Panc1 (cell line): ENCODE data around the gene TPRA1. TPM values are rescaled to one million over a fixed set of nuclear protein-coding genes. Genes with fewer than 3 reads are reported as not detected.

Source experiments
- ATAC-seq: fragments of 200-7000 bp; cut with Tn5 transposase; 2 replicates; pipeline ENCODE4 v1.9.1; 2020; ENCODE audit warnings: mild to moderate bottlenecking, moderate library complexity
- BruUV-seq: library from RNA; stranded (reverse); fragments of 400-500 nt; replicated peaks from 2 replicates; lab custom pipeline; 2021; lab: Mats Ljungman, UMichigan
- CTCF ChIA-PET: fragments of 300-600 bp; sonication (Branson Sonifier 250); formaldehyde crosslinking; loops from one replicate; lab custom pipeline; 2022; ENCODE audit warnings: antibody characterized with exemption; lab: Charles Lee
- POLR2A ChIA-PET: fragments of 300-600 bp; sonication (Branson Sonifier 250); formaldehyde crosslinking; loops from one replicate; lab custom pipeline; 2022; ENCODE audit warnings: antibody characterized with exemption; lab: Charles Lee
- DNase-seq: peaks from one replicate; pipeline ENCODE4 v3.0.0-alpha.2; 2010; ENCODE audit warnings: low read depth, low spot score
- H3K27ac ChIP-seq: 2 replicates; pipeline ENCODE4 v1.5.1; 2011; ENCODE audit warnings: mild to moderate bottlenecking, low read length, inconsistent platforms
- H3K27me3 ChIP-seq: fragments of 200-500 bp; sonication (Bioruptor generic); 2 replicates; pipeline ENCODE4 v1.6.0; 2014; ENCODE audit warnings: low read length, inconsistent platforms; ENCODE audit not compliant: control insufficient read depth, insufficient read depth
- H3K36me3 ChIP-seq: fragments of 200-500 bp; sonication (Bioruptor generic); 2 replicates; pipeline ENCODE4 v1.5.1; 2014; ENCODE audit warnings: inconsistent platforms, mild to moderate bottlenecking, low read length, moderate library complexity; ENCODE audit not compliant: control insufficient read depth, insufficient read depth
- H3K4me1 ChIP-seq: 2 replicates; pipeline ENCODE4 v1.5.1; 2011; ENCODE audit warnings: inconsistent platforms, mild to moderate bottlenecking, low read length, moderate library complexity; ENCODE audit not compliant: control insufficient read depth, insufficient read depth
- H3K4me3 ChIP-seq, 2 experiments: 2 replicates each; pipeline ENCODE4 v1.5.1; 2011 to 2012; ENCODE audit warnings: low read depth in 2 of 2, low read length in 2 of 2, mild to moderate bottlenecking in 2 of 2, inconsistent platforms in 1 of 2, moderate library complexity in 1 of 2
- H3K9me3 ChIP-seq: fragments of 200-500 bp; sonication (Bioruptor generic); 2 replicates; pipeline ENCODE4 v1.5.1; 2014; ENCODE audit warnings: low read depth, mild to moderate bottlenecking, inconsistent platforms, low read length, moderate library complexity; ENCODE audit not compliant: control insufficient read depth, insufficient read depth
- CTCF ChIP-seq: fragments of 450-650 bp; IDR thresholded peaks from 2 replicates; pipeline ENCODE4 v1.5.1; 2017; ENCODE audit warnings: mild to moderate bottlenecking
- POLR2AphosphoS5 ChIP-seq: IDR thresholded peaks from 2 replicates; pipeline ENCODE4 v1.6.1; 2012; ENCODE audit warnings: mild to moderate bottlenecking, low read depth, low read length, moderate library complexity
- REST ChIP-seq, 2 experiments: IDR thresholded peaks; 2 replicates each; pipeline ENCODE4 v1.6.1; 2011 to 2012; ENCODE audit warnings: low read depth in 2 of 2, control low read depth in 1 of 2, low read length in 1 of 2, mild to moderate bottlenecking in 1 of 2, moderate library complexity in 1 of 2; ENCODE audit not compliant: insufficient read depth in 1 of 2
- SIN3A ChIP-seq: IDR thresholded peaks from 2 replicates; pipeline ENCODE4 v1.6.1; 2012; ENCODE audit warnings: low read depth, mild to moderate bottlenecking, low read length, moderate library complexity, borderline replicate concordance; ENCODE audit not compliant: insufficient read depth
- TCF7L2 ChIP-seq: IDR thresholded peaks from 2 replicates; pipeline ENCODE4 v1.6.1; 2011; ENCODE audit warnings: mild to moderate bottlenecking, low read depth, low read length, inconsistent platforms
- in situ Hi-C: cut with HindIII; loops from 2 replicates; pipeline ENCODE4 v1.10.0; 2016; ENCODE audit warnings: low sequenced_read_pairs, low pct_unique_long_range_greater_than_20kb
- intact Hi-C: fragments of 100-400 bp; cut with micrococcal nuclease; formaldehyde crosslinking; loops from one replicate; pipeline ENCODE4 v1.10.0; 2022; ENCODE audit not compliant: unreplicated experiment
- total RNA-seq: library from RNA; stranded (reverse); gene quantifications from one replicate; pipeline ENCODE4 v1.2.1, GENCODE V29; 2021; ENCODE audit not compliant: unreplicated experiment

The TPRA1 gene
- total RNA-seq, 1 experiment from 2014 or later: 42.6 TPM

DNA sequence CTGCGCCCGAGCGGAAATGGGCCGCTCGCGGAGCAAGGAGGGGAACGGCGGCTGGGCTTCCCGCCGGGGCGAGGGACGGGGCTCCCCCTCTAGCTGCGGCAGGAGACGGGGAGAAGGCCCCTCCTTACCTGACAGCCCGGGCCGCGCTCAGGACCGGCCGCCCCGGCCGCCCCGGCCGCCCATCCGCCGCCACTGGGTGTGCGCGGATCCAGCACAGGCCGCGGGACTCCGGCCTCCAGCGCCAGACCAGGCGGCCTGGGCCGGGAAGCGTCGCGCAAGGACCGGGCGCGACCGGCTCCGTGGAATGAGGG lies 296 bp downstream of the TPRA1 start:
- H3K9me3 ChIP-seq: no peaks in the 10 kb centered on the region
- H3K4me1 ChIP-seq: peaks cover 18% of the 10 kb centered on the region
- peaks cover 2% of the 10 kb centered on the region; the same call in 1 of the 2 replicates for H3K36me3 ChIP-seq
- H3K4me3 ChIP-seq: peak overlapping the region; percentile 82 to 84
- CTCF ChIA-PET: no interaction called here
- ATAC-seq (peak; percentile 63), DNase-seq (no peak)
- no peaks in the 10 kb centered on the region for H3K27me3 ChIP-seq
- BruUV-seq: TSS peak; percentile 32
- TF ChIP-seq TCF7L2 (no peak), SIN3A (no peak; the same call in 1 of the 2 replicates), POLR2AphosphoS5 (no peak), CTCF (no peak), REST (IDR thresholded peaks at IDR 0.05; ENCODE audit: insufficient read depth in 1 of 2, low read depth in 2 of 2, low read length in 1 of 2) (no peak)
- POLR2A ChIA-PET: no interaction called here
- intact Hi-C loops: no loop called here
- in situ Hi-C loops: no loop called here
- peak overlapping the region; percentile 65 for H3K27ac ChIP-seq

DNA sequence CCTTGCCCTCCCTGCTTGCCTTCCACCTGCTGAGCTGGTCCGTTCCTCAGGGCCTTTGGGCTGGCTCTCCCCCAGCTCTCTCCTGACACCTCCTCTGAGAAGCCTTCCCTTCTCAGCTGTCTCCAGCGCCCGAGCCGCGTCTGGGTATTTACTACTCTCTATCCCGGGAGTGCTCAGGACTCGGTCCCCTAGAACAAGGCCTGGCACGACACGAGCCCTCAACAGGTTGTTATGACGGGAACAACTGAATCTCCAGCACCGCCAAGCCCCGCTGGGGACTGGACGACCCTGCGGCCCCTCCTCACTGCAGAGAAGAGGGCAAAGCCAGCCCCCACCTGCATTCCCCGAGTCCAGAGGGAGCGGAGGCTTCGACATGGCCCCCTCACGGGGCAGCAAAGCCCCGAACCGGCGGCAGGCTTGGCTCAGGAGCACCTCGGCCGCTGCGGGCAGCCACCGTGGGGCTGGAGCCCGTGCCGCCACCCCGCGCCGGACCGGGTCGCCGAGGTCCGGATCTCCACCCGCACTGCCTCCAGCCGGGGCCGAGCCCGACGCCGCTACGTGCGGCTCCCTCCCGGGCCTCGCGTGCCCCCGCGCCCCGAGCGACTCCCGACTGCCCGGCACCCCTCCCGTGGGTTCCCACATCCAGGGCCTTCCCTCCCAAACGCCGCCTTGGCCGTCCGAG lies 792 bp downstream of the TPRA1 start:
- BruUV-seq: no TSS peak
- H3K4me3 ChIP-seq: peak overlapping the region; percentile 82 to 84
- ChIA-PET POLR2A (interaction anchor here (0.7 kb wide), 1 partner anchor 42 kb away, joined by 3 read pairs; no protein-coding TSS in a partner anchor), CTCF (interaction anchor here (1.2 kb wide), 1 partner anchor 14 kb away, joined by 15 read pairs; no protein-coding TSS in a partner anchor)
- intact Hi-C loops (no loop called here), in situ Hi-C loops (no loop called here)
- H3K27ac ChIP-seq: peak overlapping the region; percentile 65
- peaks cover 18% of the 10 kb centered on the region for H3K4me1 ChIP-seq
- peaks cover 2% of the 10 kb centered on the region; the same call in 1 of the 2 replicates for H3K36me3 ChIP-seq
- TF ChIP-seq REST (IDR thresholded peaks at IDR 0.05; ENCODE audit: insufficient read depth in 1 of 2, low read depth in 2 of 2, low read length in 1 of 2) (no peak), SIN3A (no peak; the same call in 1 of the 2 replicates), TCF7L2 (no peak), POLR2AphosphoS5 (no peak), CTCF (no peak)
- no peaks in the 10 kb centered on the region for H3K9me3 ChIP-seq
- no peak for DNase-seq
- no peaks in the 10 kb centered on the region for H3K27me3 ChIP-seq
- ATAC-seq: peak; percentile 5
